NCI-H510A (cell line): ENCODE measurements around the gene AKAP8.
"Not testable (repeated sequence)": the region's sequence is repeated elsewhere in the genome, so short reads cannot be mapped to it uniquely, and the experiment has no call there.

ENCODE experiments used
- DNase-seq: peaks from one replicate; lab custom pipeline; 2025; lab: John Stamatoyannopoulos, UW

AKAP8 gene

GRCh38 chr19:15403151-15403531 is 23.6 kb upstream of the AKAP8 start:
- no peak for DNase-seq

- DNase-seq = no peak
Observed at GRCh38 chr19:15402411-15403150, 23.0 kb upstream of the AKAP8 start.

GRCh38 chr19:15401397-15401710 is 21.8 kb upstream of the AKAP8 start:
- DNase-seq = no peak

- no peak for DNase-seq
Observed at GRCh38 chr19:15400521-15401396, 21.2 kb upstream of the AKAP8 start.

GRCh38 chr19:15399635-15400034 is 20.0 kb upstream of the AKAP8 start:
- no peak for DNase-seq

GRCh38 chr19:15399234-15399515 is 19.6 kb upstream of the AKAP8 start:
- DNase-seq = no peak

- DNase-seq = no peak
Observed at GRCh38 chr19:15398501-15399233, 19.1 kb upstream of the AKAP8 start.

GRCh38 chr19:15397782-15398181 is 18.2 kb upstream of the AKAP8 start:
- DNase-seq = no peak

GRCh38 chr19:15397236-15397635 is 17.6 kb upstream of the AKAP8 start:
- DNase-seq = no peak

GRCh38 chr19:15396436-15396835 is 16.8 kb upstream of the AKAP8 start:
- DNase-seq = no peak

GRCh38 chr19:15395251-15395650 is 15.7 kb upstream of the AKAP8 start:
- DNase-seq = not testable (repeated sequence)

GRCh38 chr19:15394426-15394825 is 14.8 kb upstream of the AKAP8 start:
- no peak for DNase-seq

GRCh38 chr19:15393963-15394362 is 14.4 kb upstream of the AKAP8 start:
- no peak for DNase-seq

GRCh38 chr19:15390814-15391213 is 11.2 kb upstream of the AKAP8 start:
- no peak for DNase-seq

GRCh38 chr19:15381864-15382263 is 2.3 kb upstream of the AKAP8 start:
- DNase-seq = no peak

- DNase-seq = no peak
Observed at GRCh38 chr19:15381429-15381828, 1.8 kb upstream of the AKAP8 start.

GRCh38 chr19:15379999-15380647 is 536 bp upstream of the AKAP8 start:
- DNase-seq = peak; percentile 76

GRCh38 chr19:15378534-15379082 is 979 bp downstream of the AKAP8 start:
- peak; percentile 10 for DNase-seq

- DNase-seq = no peak
Observed at GRCh38 chr19:15374796-15375440, 4.7 kb downstream of the AKAP8 start.

GRCh38 chr19:15374105-15374651 is 5.4 kb downstream of the AKAP8 start:
- no peak for DNase-seq

- DNase-seq = no peak
Observed at GRCh38 chr19:15373644-15374043, 5.9 kb downstream of the AKAP8 start.
